H1 (cell line): ENCODE data around the gene SNTG2. TPM values are rescaled to one million over a fixed set of nuclear protein-coding genes. Genes with fewer than 3 reads are reported as not detected.
A peak's percentile ranks its signal among the peaks of the same experiment; 100 is the strongest.

Experiments
- CTCF ChIA-PET: fragments of 300-600 bp; sonication (Branson Sonifier 250); formaldehyde crosslinking; loops from one replicate; lab custom pipeline; 2021; ENCODE audit not compliant: partially characterized antibody; lab: Charles Lee
- POLR2A ChIA-PET: fragments of 300-600 bp; sonication (Branson Sonifier 250); formaldehyde crosslinking; loops from one replicate; lab custom pipeline; 2021; ENCODE audit warnings: inconsistent platforms; ENCODE audit not compliant: partially characterized antibody; lab: Charles Lee
- DNase-seq, 2 experiments: peaks; one replicate each; pipeline versions ENCODE4 v3.0.0 to v3.0.0-alpha.2; 2010 to 2022; ENCODE audit warnings: low spot score in 2 of 2, low read depth in 1 of 2, mixed read lengths in 1 of 2
- FAIRE-seq: peaks from 2 replicates; lab custom pipeline; 2011; peaks lifted over from hg19 to GRCh38; lab: Jason Lieb, UNC
- H2AFZ ChIP-seq: 2 replicates; pipeline ENCODE4 v1.8.1; 2012; ENCODE audit warnings: low read length, inconsistent platforms
- H2AK5ac ChIP-seq: 2 replicates; pipeline ENCODE4 v1.6.1; 2013; ENCODE audit warnings: low read depth, low read length
- H2BK120ac ChIP-seq: replicated peaks from 2 replicates; pipeline ENCODE3; 2013; ENCODE audit warnings: low read depth, low read length, inconsistent platforms
- H2BK12ac ChIP-seq: 2 replicates; pipeline ENCODE4 v1.6.1; 2013; ENCODE audit warnings: low read depth, low read length
- H2BK15ac ChIP-seq: 2 replicates; pipeline ENCODE4 v1.6.1; 2013; ENCODE audit warnings: low read length
- H2BK20ac ChIP-seq: 2 replicates; pipeline ENCODE4 v1.6.1; 2013; ENCODE audit warnings: low read length
- H2BK5ac ChIP-seq: 2 replicates; pipeline ENCODE4 v1.6.1; 2013; ENCODE audit warnings: low read depth, low read length
- H3K14ac ChIP-seq: 2 replicates; pipeline ENCODE4 v1.6.1; 2013; ENCODE audit warnings: inconsistent platforms; ENCODE audit not compliant: insufficient read length
- H3K18ac ChIP-seq: 2 replicates; pipeline ENCODE4 v1.6.1; 2013; ENCODE audit warnings: low read length; ENCODE audit errors: extremely low read depth
- H3K23ac ChIP-seq: 2 replicates; pipeline ENCODE4 v1.6.1; 2013; ENCODE audit warnings: inconsistent platforms; ENCODE audit not compliant: insufficient read length
- H3K23me2 ChIP-seq: 2 replicates; pipeline ENCODE4 v1.6.1; 2013; ENCODE audit warnings: low read depth, low read length
- H3K27ac ChIP-seq: 2 replicates; pipeline ENCODE4 v1.6.1; 2011; ENCODE audit warnings: low read depth, low read length, inconsistent platforms
- H3K27me3 ChIP-seq, 4 experiments: replicated peaks in 1 of 4; 1 replicate in 1 of 4; 2 replicates in 3 of 4; pipeline versions ENCODE4 v1.6.1 to v1.8.1; 2011 to 2013; ENCODE audit warnings: low read length in 3 of 4, mild to moderate bottlenecking in 3 of 4, inconsistent platforms in 2 of 4, mixed read lengths in 2 of 4, moderate library complexity in 1 of 4; ENCODE audit not compliant: control insufficient read depth in 3 of 4, insufficient read depth in 3 of 4; ENCODE audit errors: extremely low read depth in 1 of 4
- H3K36me3 ChIP-seq, 4 experiments: 2 replicates each; pipeline versions ENCODE4 v1.6.1 to v1.8.1; 2011 to 2013; ENCODE audit warnings: mild to moderate bottlenecking in 4 of 4, low read length in 3 of 4, moderate library complexity in 2 of 4, control low read depth in 1 of 4, inconsistent platforms in 1 of 4; ENCODE audit not compliant: insufficient read depth in 4 of 4, control insufficient read depth in 2 of 4
- H3K4ac ChIP-seq: replicated peaks from 2 replicates; pipeline ENCODE3; 2013; ENCODE audit warnings: low read length, low read depth, mixed read lengths, inconsistent platforms; ENCODE audit not compliant: insufficient read length
- H3K4me1 ChIP-seq, 4 experiments: replicated peaks in 1 of 4; 1 replicate in 1 of 4; 2 replicates in 3 of 4; pipeline versions ENCODE4 v1.6.1 to v1.8.1; 2011 to 2013; ENCODE audit warnings: low read length in 3 of 4, inconsistent platforms in 2 of 4, mixed read lengths in 1 of 4; ENCODE audit not compliant: insufficient read depth in 4 of 4, control insufficient read depth in 3 of 4
- H3K4me2 ChIP-seq, 2 experiments: 2 replicates each; pipeline versions ENCODE4 v1.6.1 to v1.8.1; 2011 to 2013; ENCODE audit warnings: low read depth in 2 of 2, low read length in 2 of 2, control low read depth in 1 of 2, inconsistent platforms in 1 of 2, mild to moderate bottlenecking in 1 of 2; ENCODE audit not compliant: insufficient read depth in 1 of 2
- H3K4me3 ChIP-seq, 4 experiments: fragments of 200-600, 300-600 bp in 1 of 4; sonication (generic), shearing (Covaris generic), sonication (Bioruptor Twin) in 1 of 4; 2 replicates each; pipeline versions ENCODE4 v1.5.1 to v1.8.1; 2011 to 2016; ENCODE audit warnings: low read length in 4 of 4, low read depth in 3 of 4, control low read depth in 2 of 4, inconsistent platforms in 2 of 4, mild to moderate bottlenecking in 2 of 4, mixed read lengths in 1 of 4, moderate library complexity in 1 of 4; ENCODE audit not compliant: insufficient read depth in 2 of 4; ENCODE audit errors: extremely low read depth in 1 of 4
- H3K56ac ChIP-seq: replicated peaks from 2 replicates; pipeline ENCODE3; 2013; ENCODE audit warnings: low read depth, mild to moderate bottlenecking, mixed read lengths, low read length, inconsistent platforms; ENCODE audit not compliant: insufficient read length
- H3K79me1 ChIP-seq: 2 replicates; pipeline ENCODE4 v1.6.1; 2013; ENCODE audit warnings: low read depth, low read length, control low read depth
- H3K79me2 ChIP-seq, 2 experiments: 2 replicates each; pipeline versions ENCODE4 v1.6.1 to v1.8.1; 2012 to 2013; ENCODE audit warnings: low read length in 2 of 2, mild to moderate bottlenecking in 2 of 2, inconsistent platforms in 1 of 2; ENCODE audit not compliant: insufficient read depth in 2 of 2, control insufficient read depth in 1 of 2
- H3K9ac ChIP-seq, 4 experiments: replicated peaks in 1 of 4; 1 replicate in 1 of 4; 2 replicates in 3 of 4; pipeline versions ENCODE4 v1.6.1 to v1.8.1; 2011 to 2013; ENCODE audit warnings: low read depth in 3 of 4, low read length in 3 of 4, control low read depth in 2 of 4, mild to moderate bottlenecking in 2 of 4, moderate library complexity in 2 of 4, inconsistent platforms in 1 of 4; ENCODE audit errors: extremely low read depth in 1 of 4
- H3K9me3 ChIP-seq, 2 experiments: 2 replicates each; pipeline versions ENCODE4 v1.6.1 to v1.8.1; 2012 to 2013; ENCODE audit warnings: mild to moderate bottlenecking in 2 of 2, moderate library complexity in 2 of 2, control low read depth in 1 of 2, inconsistent platforms in 1 of 2, low read depth in 1 of 2, low read length in 1 of 2, mixed read lengths in 1 of 2; ENCODE audit not compliant: insufficient read depth in 2 of 2
- H4K20me1 ChIP-seq, 2 experiments: replicated peaks in 1 of 2; 2 replicates each; pipeline versions ENCODE3 to v1.8.1; 2011 to 2013; ENCODE audit warnings: inconsistent platforms in 2 of 2, low read length in 2 of 2, mild to moderate bottlenecking in 1 of 2; ENCODE audit not compliant: insufficient read depth in 2 of 2, control insufficient read depth in 1 of 2
- H4K5ac ChIP-seq: 2 replicates; pipeline ENCODE4 v1.6.1; 2013; ENCODE audit warnings: low read length, low read depth, mixed read lengths, inconsistent platforms; ENCODE audit not compliant: insufficient read length
- H4K8ac ChIP-seq: 2 replicates; pipeline ENCODE4 v1.8.0; 2013; ENCODE audit warnings: mild to moderate bottlenecking, moderate library complexity, low read length, inconsistent platforms; ENCODE audit not compliant: insufficient read depth; ENCODE audit errors: extremely low read depth
- H4K91ac ChIP-seq: replicated peaks from 2 replicates; pipeline ENCODE3; 2013; ENCODE audit warnings: low read length, mixed read lengths, inconsistent platforms; ENCODE audit not compliant: insufficient read length
- CTBP2 ChIP-seq: IDR thresholded peaks from 2 replicates; pipeline ENCODE4 v1.7.0; 2011; ENCODE audit warnings: borderline replicate concordance, mild to moderate bottlenecking, moderate library complexity, mixed read lengths, low read length; ENCODE audit not compliant: insufficient read depth, insufficient read length
- EGR1 ChIP-seq: IDR thresholded peaks from 2 replicates; pipeline ENCODE4 v1.6.1; 2011; ENCODE audit warnings: low read depth, low read length, borderline replicate concordance
- JUND ChIP-seq: IDR thresholded peaks from 2 replicates; pipeline ENCODE4 v1.6.1; 2011; ENCODE audit warnings: mild to moderate bottlenecking, improper control_type of control experiment, low read length
- PHF8 ChIP-seq: fragments of 200-600 bp; sonication (generic); conservative IDR thresholded peaks from 2 replicates; pipeline ENCODE4 v1.7.1; 2012; ENCODE audit warnings: low read depth, mild to moderate bottlenecking, inconsistent platforms, low read length, moderate library complexity
- POLR2AphosphoS5 ChIP-seq: IDR thresholded peaks from 2 replicates; pipeline ENCODE4 v1.6.1; 2011; ENCODE audit warnings: low read depth, low read length
- RAD21 ChIP-seq, 2 experiments: IDR thresholded peaks in 1 of 2; conservative IDR thresholded peaks in 1 of 2; 2 replicates each; pipeline ENCODE4 v1.6.1; 2011; ENCODE audit warnings: low read depth in 2 of 2, low read length in 2 of 2, improper control_type of control experiment in 1 of 2, inconsistent platforms in 1 of 2, mild to moderate bottlenecking in 1 of 2, moderate library complexity in 1 of 2
- RBBP5 ChIP-seq: IDR thresholded peaks from 2 replicates; pipeline ENCODE4 v1.7.1; 2012; ENCODE audit warnings: low read depth, mild to moderate bottlenecking, inconsistent platforms, low read length, moderate library complexity, borderline replicate concordance
- RXRA ChIP-seq: IDR thresholded peaks from 2 replicates; pipeline ENCODE4 v1.6.1; 2011; ENCODE audit warnings: low read depth, mild to moderate bottlenecking, low read length, moderate library complexity; ENCODE audit not compliant: insufficient read depth
- SIX5 ChIP-seq: IDR thresholded peaks from 2 replicates; pipeline ENCODE4 v1.6.1; 2011; ENCODE audit warnings: mild to moderate bottlenecking, low read depth, low read length
- TAF1 ChIP-seq: IDR thresholded peaks from 2 replicates; pipeline ENCODE4 v1.6.1; 2011; ENCODE audit warnings: mild to moderate bottlenecking, low read depth, low read length
- ZNF274 ChIP-seq: IDR thresholded peaks from 2 replicates; pipeline ENCODE4 v1.7.0; 2012; ENCODE audit warnings: low read length, borderline replicate concordance; ENCODE audit errors: extremely low read depth
- WGBS, 2 experiments: shearing (Covaris generic) in 1 of 2; methylation state at CpG; one replicate each; pipeline versions ENCODE4 v1.1.6 to v1.1.7; 2013 to 2015; ENCODE audit warnings: low lambda C conversion rate in 2 of 2, mixed read lengths in 2 of 2, inconsistent platforms in 1 of 2, low coverage in 1 of 2, missing lambda C conversion rate in 1 of 2; ENCODE audit not compliant: insufficient replicate concordance in 2 of 2, insufficient coverage in 1 of 2, insufficient read length in 1 of 2; ENCODE audit errors: extremely low coverage in 1 of 2, missing lambda C conversion rate in 1 of 2; 5-methylcytosine and 5-hydroxymethylcytosine counted together
- polyA plus RNA-seq, 7 experiments: library from polyadenylated mRNA; depleted of rRNA in 3 of 7; stranded (reverse) in 5 of 7; unstranded in 2 of 7; fragments of >200 nt in 5 of 7; fragments of 200-250 nt in 2 of 7; gene quantifications; 1 replicate in 5 of 7; 2 replicates in 1 of 7; 4 replicates in 1 of 7; pipeline versions ENCODE4 v1.2.1 to v1.2.3, GENCODE V29; 2011 to 2013; ENCODE audit warnings: missing spikeins in 2 of 7, mixed read lengths in 2 of 7
- total RNA-seq: library from RNA; stranded (reverse); fragmentation: NEBNext Ultra II Directional; extraction: Animal tissue kit (Norgen Biotek cat#: 25700); gene quantifications from 2 replicates; pipeline ENCODE4 v1.2.1, GENCODE V29; 2021
- TF ChIP-seq, protein P1 (sequence below): IDR thresholded peaks from 2 replicates; pipeline ENCODE4 v1.6.1; 2012; ENCODE audit warnings: inconsistent platforms
- TF ChIP-seq, protein P2 (sequence below): IDR thresholded peaks from 2 replicates; pipeline ENCODE4 v1.6.1; 2012; ENCODE audit warnings: inconsistent platforms

The SNTG2 gene
- total and polyA plus RNA-seq, 2 of the 8 experiments (the other 6 are each of a cell fraction or from before 2014, with no cell fraction given): 6.6 to 18.1 TPM

- H3K23ac ChIP-seq: no peak overlapping the region
- POLR2A ChIA-PET: no interaction called here
- H2AK5ac ChIP-seq: peak overlapping the region; percentile 45; the same call in 1 of the 2 replicates
- H3K27ac ChIP-seq: no peak overlapping the region
- H4K5ac ChIP-seq: no peak overlapping the region
- no peak overlapping the region for H3K14ac ChIP-seq
- no peaks in the 10 kb centered on the region for H3K36me3 ChIP-seq
- H3K9ac ChIP-seq: no peak overlapping the region
- no peak overlapping the region for H2BK15ac ChIP-seq
- peaks cover 0 to 8% of the 10 kb centered on the region in 2 experiments; a peak in 2 of 4 replicates for H3K9me3 ChIP-seq
- no peaks in the 10 kb centered on the region for H4K20me1 ChIP-seq
- no peaks in the 10 kb centered on the region for H3K79me2 ChIP-seq
- WGBS, 2 experiments: 97% methylated on average over 6 of the region's 6 CpGs; no CpG with 5 or more reads in 1 of the 2 experiments
- no peak overlapping the region for H3K56ac ChIP-seq
- no peak overlapping the region for H3K4me3 ChIP-seq
- no peak for FAIRE-seq
- no peak overlapping the region for H3K4ac ChIP-seq
- H2BK12ac ChIP-seq: no peak overlapping the region
- H3K18ac ChIP-seq: no peak overlapping the region
- H3K79me1 ChIP-seq: no peaks in the 10 kb centered on the region; the same call in 1 of the 2 replicates
- no peak overlapping the region for H2BK120ac ChIP-seq
- H3K4me1 ChIP-seq: peaks cover 3 to 12% (median 7%) of the 10 kb centered on the region in 4 experiments; a peak in 6 of 7 replicates
- H2AFZ ChIP-seq: no peak overlapping the region
- CTCF ChIA-PET: interaction anchor here (0.8 kb wide), 1 partner anchor 113 kb away, joined by 3 read pairs; no protein-coding TSS in a partner anchor
- no peaks in the 10 kb centered on the region; the same call in none of the 2 replicates for H3K23me2 ChIP-seq
- H3K27me3 ChIP-seq: peaks cover 0 to 4% (median 0%) of the 10 kb centered on the region in 4 experiments; a peak in 2 of 7 replicates
- H3K4me2 ChIP-seq: no peak overlapping the region
- no peak overlapping the region for H4K8ac ChIP-seq
- peak overlapping the region; percentile 41; the same call in 1 of the 2 replicates for H2BK20ac ChIP-seq
- DNase-seq: peak in 1 of 2 experiments; percentile 32
- H4K91ac ChIP-seq: no peak overlapping the region
- no peak overlapping the region for H2BK5ac ChIP-seq
- TF ChIP-seq, protein P1, sequence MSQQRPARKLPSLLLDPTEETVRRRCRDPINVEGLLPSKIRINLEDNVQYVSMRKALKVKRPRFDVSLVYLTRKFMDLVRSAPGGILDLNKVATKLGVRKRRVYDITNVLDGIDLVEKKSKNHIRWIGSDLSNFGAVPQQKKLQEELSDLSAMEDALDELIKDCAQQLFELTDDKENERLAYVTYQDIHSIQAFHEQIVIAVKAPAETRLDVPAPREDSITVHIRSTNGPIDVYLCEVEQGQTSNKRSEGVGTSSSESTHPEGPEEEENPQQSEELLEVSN: no peak
- TF ChIP-seq TAF1 (no peak), RBBP5 (no peak), ZNF274 (no peak), RAD21 (IDR thresholded peaks at IDR 0.05 in 1 of 2, conservative IDR thresholded peaks at IDR 0.05 in 1 of 2; ENCODE audit: low read depth in 2 of 2, low read length in 2 of 2) (no peak), EGR1 (no peak), RXRA (no peak), JUND (no peak), POLR2AphosphoS5 (no peak), CTBP2 (no peak), SIX5 (no peak), PHF8 (no peak)
- TF ChIP-seq, protein P2, sequence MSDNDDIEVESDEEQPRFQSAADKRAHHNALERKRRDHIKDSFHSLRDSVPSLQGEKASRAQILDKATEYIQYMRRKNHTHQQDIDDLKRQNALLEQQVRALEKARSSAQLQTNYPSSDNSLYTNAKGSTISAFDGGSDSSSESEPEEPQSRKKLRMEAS: no peak
Observed at GRCh38 chr2:943461-943797, 7.2 kb upstream of the SNTG2 start.
